C4-2B (cell line): ENCODE results near the gene ATP1B1.

ENCODE experiments used
- CTCF ChIP-seq: fragments of 450-650 bp; conservative IDR thresholded peaks from 2 replicates; pipeline ENCODE4 v1.5.1; 2017; ENCODE audit warnings: mild to moderate bottlenecking
- ZFX ChIP-seq: fragments of 450-650 bp; IDR thresholded peaks from 2 replicates; pipeline ENCODE4 v1.6.1; 2017

GRCh38 chr1:169120066-169120465 is 13.6 kb downstream of the ATP1B1 start:
- TF ChIP-seq CTCF (no peak), ZFX (no peak)
